Activated T-cell treated with anti-CD3 and anti-CD28 coated beads, Interleukin-2, amount 50 U/mL, for 1 hour (primary cell): ENCODE measurements around the gene SNX1.

ENCODE experiments used
- DNase-seq: peaks from one replicate; pipeline ENCODE4 v3.0.0-alpha.2; 2020

SNX1 gene

GRCh38 chr15:64146885-64147681 lies 51.3 kb downstream of the SNX1 start:
- DNase-seq = no peak

GRCh38 chr15:64148168-64148567 lies 52.4 kb downstream of the SNX1 start:
- no peak for DNase-seq

- DNase-seq = no peak
Measured at GRCh38 chr15:64148581-64148980, 52.8 kb downstream of the SNX1 start.

- no peak for DNase-seq
Measured at GRCh38 chr15:64149424-64149823, 53.6 kb downstream of the SNX1 start.

GRCh38 chr15:64149893-64150578 lies 54.3 kb downstream of the SNX1 start:
- no peak for DNase-seq

- DNase-seq = peak; percentile 53
Measured at GRCh38 chr15:64151727-64152506, 56.1 kb downstream of the SNX1 start, which contains the start of gene SNX22. SNX22 (plus strand) TSS chr15:64151731; CDS start chr15:64151776, 45 bp downstream.

- peak; percentile 43 for DNase-seq
Measured at GRCh38 chr15:64152507-64153387, 57.0 kb downstream of the SNX1 start.

- DNase-seq = peak; percentile 94
Measured at GRCh38 chr15:64153480-64154367, 57.9 kb downstream of the SNX1 start.

GRCh38 chr15:64155802-64156651 lies 60.2 kb downstream of the SNX1 start:
- DNase-seq = no peak

GRCh38 chr15:64156652-64157331 lies 61.0 kb downstream of the SNX1 start:
- DNase-seq = no peak

- no peak for DNase-seq
Measured at GRCh38 chr15:64157599-64158125, 61.9 kb downstream of the SNX1 start.

GRCh38 chr15:64158363-64159134 lies 62.8 kb downstream of the SNX1 start:
- no peak for DNase-seq

GRCh38 chr15:64161688-64162477 lies 66.1 kb downstream of the SNX1 start:
- no peak for DNase-seq

GRCh38 chr15:64162478-64162868 lies 66.7 kb downstream of the SNX1 start:
- no peak for DNase-seq

- DNase-seq = peak; percentile 94
Measured at GRCh38 chr15:64162869-64163658, 67.3 kb downstream of the SNX1 start, which contains the start of gene PPIB. PPIB (minus strand) TSS chr15:64163022; CDS start chr15:64162986, 36 bp downstream.

- no peak for DNase-seq
Measured at GRCh38 chr15:64163659-64164362, 68.0 kb downstream of the SNX1 start.
